NCI-H2107 treated with DMSO at 0.1 percent for 48 hours (cell line): ENCODE measurements around the gene OSBPL8.
"Not testable (repeated sequence)": the region's sequence is repeated elsewhere in the genome, so short reads cannot be mapped to it uniquely, and the experiment has no call there.

Experiments
- DNase-seq: peaks from one replicate; lab custom pipeline; 2025; ENCODE audit not compliant: unreplicated experiment; lab: John Stamatoyannopoulos, UW

Gene OSBPL8

GRCh38 chr12:76531056-76531455 lies 28.5 kb downstream of the OSBPL8 start:
- DNase-seq = no peak

DNA sequence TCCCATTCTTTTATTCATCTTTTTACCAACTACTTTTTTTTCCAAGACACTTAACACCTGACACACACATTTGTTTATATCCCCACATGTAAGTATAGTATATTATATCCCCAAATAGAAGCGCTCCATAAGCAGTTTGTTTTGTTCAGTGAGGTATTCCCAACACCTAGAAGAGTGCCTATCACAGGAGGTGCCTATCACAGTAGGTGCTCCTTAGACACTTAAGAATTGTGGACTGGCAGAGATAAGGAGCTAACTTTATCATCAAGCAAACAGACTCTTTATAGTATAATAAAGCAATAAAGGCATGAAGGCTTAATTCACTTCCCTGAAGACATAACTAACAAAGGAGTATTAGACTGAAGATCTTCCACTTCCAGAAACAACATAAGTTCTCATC lies 29.1 kb downstream of the OSBPL8 start:
- no peak for DNase-seq

GRCh38 chr12:76529226-76529918 lies 30.2 kb downstream of the OSBPL8 start:
- DNase-seq = no peak

DNA sequence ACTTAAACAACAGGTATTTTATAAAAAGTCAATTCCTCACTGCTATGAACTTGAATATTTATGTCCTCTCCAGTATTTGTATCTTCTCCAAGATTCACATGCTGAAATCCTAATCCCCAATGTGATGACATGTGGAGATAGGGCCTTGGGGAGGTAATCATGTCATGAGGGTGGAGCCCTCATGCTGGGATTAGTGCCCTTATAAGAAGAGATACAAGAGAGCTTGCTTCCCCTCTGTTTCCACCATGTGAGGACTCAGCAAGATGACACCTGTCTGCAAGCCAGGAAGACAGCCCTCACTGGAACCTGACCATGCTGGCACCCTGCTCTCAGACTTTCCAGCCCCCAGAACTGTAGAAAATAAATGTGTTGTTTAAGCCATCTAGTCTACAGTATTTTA lies 36.2 kb downstream of the OSBPL8 start:
- no peak for DNase-seq

DNA sequence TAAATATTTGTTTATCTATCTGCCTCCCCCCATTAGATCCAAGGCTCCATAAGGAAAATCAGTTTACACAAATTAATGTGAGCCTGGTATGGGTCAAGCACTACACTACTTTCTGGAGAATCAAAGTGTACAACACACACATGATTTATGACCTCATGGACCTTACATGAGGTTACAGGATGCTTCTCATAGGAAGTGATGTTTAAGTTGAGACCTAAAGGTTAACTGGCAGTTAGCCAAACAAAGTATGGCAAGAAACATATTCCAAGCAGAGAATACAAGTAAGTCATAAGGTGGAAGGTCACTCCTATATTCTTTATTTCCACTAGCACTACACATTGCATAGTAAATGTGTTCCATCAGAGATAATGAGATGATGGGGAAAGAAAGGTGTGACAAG lies 39.2 kb downstream of the OSBPL8 start:
- DNase-seq = no peak

DNA sequence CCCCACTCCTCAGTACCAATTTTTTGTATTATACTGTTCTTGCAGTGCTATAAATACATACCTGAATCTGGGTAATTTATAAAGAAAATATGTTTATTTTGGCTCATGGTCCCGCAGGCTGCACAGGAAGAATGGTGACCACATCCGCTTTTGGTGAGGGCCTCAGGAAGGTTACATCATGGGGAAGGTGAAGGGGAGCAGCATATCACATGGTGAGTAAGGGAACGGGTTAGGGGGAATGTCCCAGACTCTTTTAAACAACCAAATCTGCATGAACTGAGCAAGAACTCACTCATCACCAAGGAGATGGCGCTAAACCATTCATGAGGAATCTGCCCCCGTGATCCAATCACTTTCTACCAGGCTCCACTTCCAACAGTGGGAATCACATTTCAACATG lies 40.0 kb downstream of the OSBPL8 start:
- DNase-seq = no peak

DNA sequence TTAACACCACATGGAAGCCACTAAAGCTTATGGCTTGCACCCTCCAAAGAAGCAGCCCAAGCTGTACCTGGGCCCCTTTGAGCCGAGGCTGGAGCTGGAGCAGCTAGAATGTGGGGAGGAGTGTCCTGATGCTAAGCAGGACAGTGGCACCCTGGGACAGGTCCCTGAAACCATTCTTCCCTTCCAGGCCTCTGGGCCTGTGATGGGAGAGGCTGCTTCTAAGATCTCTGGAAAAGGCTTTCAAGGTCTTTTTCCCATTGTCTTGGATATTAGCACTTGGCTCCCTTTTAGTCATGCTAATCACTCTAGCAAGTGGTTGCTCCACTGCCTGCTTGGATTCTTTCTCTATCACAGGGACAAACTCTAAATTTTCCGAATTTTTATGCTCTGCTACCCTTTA lies 40.9 kb downstream of the OSBPL8 start:
- no peak for DNase-seq

DNA sequence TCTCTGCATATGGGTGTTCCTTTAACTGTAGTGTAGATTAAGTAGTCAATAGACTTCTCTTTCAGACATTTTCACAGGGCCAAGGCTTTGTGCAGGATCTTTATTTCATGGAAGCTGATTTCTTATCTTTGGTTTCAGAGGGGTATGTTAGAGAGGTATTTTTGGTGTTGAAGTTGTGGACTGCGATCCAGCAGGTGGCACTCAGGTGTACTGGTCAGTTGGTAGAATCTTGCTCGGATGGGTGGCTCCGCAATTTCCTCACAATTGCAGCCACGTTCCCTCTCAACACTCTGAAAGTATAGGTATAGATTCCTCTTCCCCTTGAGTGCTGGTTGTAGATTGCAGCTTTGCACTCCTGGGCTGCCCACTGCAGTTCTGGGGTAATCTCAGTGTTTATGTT lies 44.3 kb downstream of the OSBPL8 start:
- DNase-seq = no peak

DNA sequence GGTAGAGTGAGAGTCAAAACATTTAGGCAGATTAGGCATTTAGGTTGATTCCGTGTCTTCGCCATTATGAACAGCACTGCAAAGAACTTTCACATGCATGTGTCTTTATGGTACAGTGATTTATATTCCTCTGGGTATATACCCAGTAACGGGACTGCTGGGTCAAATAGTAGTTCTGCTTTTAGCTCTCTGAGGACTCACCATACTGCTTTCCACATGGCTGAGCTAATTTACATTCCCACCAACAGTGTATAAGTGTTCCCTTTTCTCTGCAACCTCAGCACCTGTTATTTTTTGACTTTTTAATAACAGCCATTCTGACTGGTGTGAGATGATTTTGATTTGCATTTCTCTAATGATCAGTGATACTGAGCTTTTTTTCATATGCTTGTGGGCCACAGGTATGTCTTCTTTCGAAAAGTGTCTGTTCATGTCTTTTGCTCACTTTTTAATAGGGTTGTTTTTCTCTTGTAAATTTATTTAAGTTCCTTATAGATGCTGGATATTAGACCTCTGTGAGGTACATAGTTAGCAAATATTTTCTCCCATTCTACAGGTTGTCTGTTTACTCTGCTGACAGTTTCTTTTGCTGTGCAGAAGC lies 48.4 kb downstream of the OSBPL8 start:
- not testable (repeated sequence) for DNase-seq

- no peak for DNase-seq
Measured at GRCh38 chr12:76508128-76508980, 51.2 kb downstream of the OSBPL8 start.

DNA sequence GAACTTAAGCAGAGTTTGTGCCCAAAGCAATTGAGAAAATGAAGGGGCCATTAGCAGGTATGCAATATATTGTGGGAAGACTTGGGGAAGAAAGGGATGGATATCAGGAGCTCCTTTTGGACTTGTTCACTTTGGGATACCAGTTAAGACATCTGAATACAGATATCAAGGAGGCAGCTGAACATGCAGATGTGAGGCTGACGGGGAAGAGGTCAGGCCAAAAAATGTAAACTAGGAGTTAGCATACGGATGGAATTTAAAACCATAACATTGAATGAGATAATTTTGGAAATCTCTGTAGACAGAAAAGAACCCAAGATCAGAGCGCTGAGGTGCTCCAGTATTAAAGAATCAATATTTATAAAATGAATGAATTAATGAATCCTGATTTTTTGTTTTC lies 53.4 kb downstream of the OSBPL8 start:
- no peak for DNase-seq

DNA sequence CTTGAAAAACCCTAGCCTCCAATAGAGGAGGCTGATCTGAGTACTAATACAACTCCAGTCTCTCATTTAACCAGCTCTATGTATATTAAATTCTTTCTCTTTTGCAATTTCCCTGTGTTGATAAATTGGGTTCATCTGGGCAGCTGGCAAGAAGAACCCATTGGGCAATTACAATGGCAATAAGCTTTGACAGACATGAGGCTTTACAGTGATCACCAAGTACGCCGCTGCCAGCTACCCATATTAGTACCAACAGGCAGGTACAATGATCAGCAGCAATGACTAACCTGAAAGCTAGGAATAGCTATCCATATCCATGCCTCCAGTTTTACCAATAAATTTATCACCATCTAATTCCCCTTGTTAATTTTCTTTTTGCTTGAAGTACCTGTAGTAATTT lies 54.5 kb downstream of the OSBPL8 start:
- no peak for DNase-seq

GRCh38 chr12:76504606-76505005 lies 55.0 kb downstream of the OSBPL8 start:
- DNase-seq = no peak

DNA sequence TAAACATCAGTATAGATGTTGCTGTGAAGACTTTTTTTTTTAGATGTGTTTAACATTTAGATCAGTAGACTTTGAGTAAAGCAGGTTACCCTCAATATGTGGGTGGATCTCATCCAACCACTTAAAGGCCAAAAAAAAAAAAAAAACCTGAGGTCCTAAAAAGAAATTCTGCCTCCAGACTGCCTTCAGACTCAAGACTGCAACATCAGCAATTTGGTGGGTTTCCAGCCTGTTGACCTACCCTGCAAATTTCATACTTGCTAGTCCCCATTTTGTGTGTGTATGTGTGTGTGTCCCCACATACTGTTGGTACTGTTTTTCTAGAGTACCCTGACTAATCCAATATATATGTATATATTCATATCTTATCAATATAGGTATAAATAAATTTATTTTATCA lies 55.6 kb downstream of the OSBPL8 start:
- DNase-seq = no peak

- DNase-seq = no peak
Measured at GRCh38 chr12:76501390-76501789, 58.2 kb downstream of the OSBPL8 start.

- DNase-seq = not testable (repeated sequence)
Measured at GRCh38 chr12:76499136-76499535, 60.4 kb downstream of the OSBPL8 start.

DNA sequence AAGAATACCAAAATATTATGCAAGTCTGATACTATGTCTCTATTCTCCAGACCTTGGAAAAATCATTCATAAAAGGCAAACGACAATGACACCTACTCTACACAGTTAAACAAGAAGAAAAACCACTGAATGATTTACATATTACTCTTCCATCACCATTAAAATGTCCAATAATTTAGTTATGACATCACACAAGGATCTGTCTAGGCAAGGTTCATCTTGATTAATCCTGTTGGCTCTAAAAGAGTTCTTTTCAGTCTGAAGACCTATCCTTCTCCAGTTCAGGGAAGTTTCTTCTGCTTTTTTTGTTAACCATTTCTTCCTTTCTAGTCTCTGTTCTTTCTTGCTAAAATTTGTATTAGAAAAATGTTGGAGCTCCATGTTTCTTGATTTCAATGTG lies 64.0 kb downstream of the OSBPL8 start:
- DNase-seq = no peak

GRCh38 chr12:76491292-76491691 lies 68.3 kb downstream of the OSBPL8 start:
- DNase-seq = no peak

- DNase-seq = no peak
Measured at GRCh38 chr12:76490763-76491162, 68.8 kb downstream of the OSBPL8 start.

DNA sequence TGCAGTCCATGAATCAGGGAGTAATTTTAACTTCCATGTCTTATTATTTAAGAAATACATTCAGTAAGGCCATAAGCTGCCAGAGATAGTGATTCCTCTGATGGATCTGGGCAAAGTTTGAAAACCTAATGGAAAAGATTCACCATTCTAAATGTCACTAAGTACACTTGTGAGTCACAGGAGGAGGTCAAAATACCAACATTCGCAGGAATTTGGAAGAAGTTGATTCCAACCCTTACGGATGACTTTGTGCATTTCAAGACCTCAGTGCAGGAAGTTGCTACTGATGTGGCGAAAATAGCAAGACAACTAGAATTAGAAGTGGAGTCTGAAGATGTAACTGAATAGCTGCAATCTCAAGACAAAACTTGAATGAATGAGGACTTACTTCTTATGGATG lies 69.8 kb downstream of the OSBPL8 start:
- no peak for DNase-seq

GRCh38 chr12:76486011-76486410 lies 73.6 kb downstream of the OSBPL8 start:
- DNase-seq = no peak

DNA sequence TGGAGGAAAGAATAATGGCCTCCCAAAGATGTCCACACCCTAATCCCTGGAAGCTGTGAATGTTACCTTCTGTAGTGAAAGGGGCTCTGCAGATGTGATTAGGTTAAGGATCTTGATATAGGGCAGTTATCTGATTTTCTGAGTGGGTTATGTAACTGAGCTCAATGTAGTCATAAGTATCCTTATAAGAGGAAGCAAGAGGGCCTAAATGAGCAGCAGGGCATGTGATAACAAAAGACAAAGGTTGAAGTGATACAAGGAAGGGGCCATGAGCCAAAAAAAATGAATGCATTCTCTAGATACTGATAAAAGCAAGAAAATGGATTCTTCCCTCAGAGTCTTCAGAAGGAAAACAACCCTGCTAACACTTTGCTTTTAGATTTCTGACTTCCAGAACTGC lies 78.8 kb downstream of the OSBPL8 start:
- no peak for DNase-seq
